GM23338 (cell line): ENCODE measurements around the gene ABR. TPM values are rescaled to one million over a fixed set of nuclear protein-coding genes. Genes with fewer than 3 reads are reported as not detected.
A peak's percentile ranks its signal among the peaks of the same experiment; 100 is the strongest.

Experiments
- ATAC-seq: fragments of 200-7000 bp; cut with Tn5 transposase; 3 replicates; pipeline ENCODE4 v1.9.1; 2020
- DNase-seq: peaks from one replicate; pipeline ENCODE4 v3.0.0-alpha.2; 2015; ENCODE audit warnings: low spot score
- H2AFZ ChIP-seq: fragments of 200-600 bp; sonication (generic); 2 replicates; pipeline ENCODE4 v1.8.0; 2016; ENCODE audit warnings: antibody characterized with exemption, mild to moderate bottlenecking, moderate library complexity
- H3F3A ChIP-seq: fragments of 200-600 bp; sonication (generic); replicated peaks from 2 replicates; pipeline ENCODE4 v1.8.0; 2017; ENCODE audit warnings: antibody characterized with exemption, mixed run types, low read depth
- H3K27ac ChIP-seq: fragments of 200-600 bp; sonication (generic); 2 replicates; pipeline ENCODE4 v1.6.1; 2016; ENCODE audit warnings: low read depth
- H3K27me3 ChIP-seq: fragments of 200-600 bp; sonication (generic); 2 replicates; pipeline ENCODE4 v1.8.0; 2016; ENCODE audit warnings: mild to moderate bottlenecking, mixed run types, moderate library complexity; ENCODE audit not compliant: insufficient read depth
- H3K36me3 ChIP-seq: fragments of 200-600 bp; sonication (generic); 2 replicates; pipeline ENCODE4 v1.8.0; 2016; ENCODE audit warnings: mild to moderate bottlenecking; ENCODE audit not compliant: insufficient read depth
- H3K4me1 ChIP-seq: fragments of 200-600 bp; sonication (generic); 2 replicates; pipeline ENCODE4 v1.8.0; 2016; ENCODE audit warnings: mild to moderate bottlenecking, moderate library complexity; ENCODE audit not compliant: insufficient read depth
- H3K4me2 ChIP-seq: fragments of 200-600 bp; sonication (generic); 2 replicates; pipeline ENCODE4 v1.7.1; 2017; ENCODE audit warnings: mixed run types
- H3K4me3 ChIP-seq: fragments of 200-600 bp; sonication (generic); 2 replicates; pipeline ENCODE4 v1.6.1; 2016; ENCODE audit warnings: mixed run types
- H3K79me2 ChIP-seq: fragments of 200-600 bp; sonication (generic); replicated peaks from 2 replicates; pipeline ENCODE4 v1.8.0; 2017; ENCODE audit warnings: mild to moderate bottlenecking; ENCODE audit not compliant: insufficient read depth
- H3K9me2 ChIP-seq: fragments of 200-600 bp; sonication (generic); 2 replicates; pipeline ENCODE4 v1.8.0; 2017; ENCODE audit not compliant: insufficient read depth
- H4K20me1 ChIP-seq: fragments of 200-600 bp; sonication (generic); replicated peaks from 2 replicates; pipeline ENCODE4 v1.8.0; 2017; ENCODE audit warnings: mild to moderate bottlenecking; ENCODE audit not compliant: insufficient read depth
- H3K27ac Mint-ChIP-seq: 2 replicates; pipeline ENCODE4 v1.8.0; 2020; ENCODE audit warnings: inconsistent platforms, mild to moderate bottlenecking, moderate library complexity, mixed read lengths
- H3K27me3 Mint-ChIP-seq: 3 replicates; pipeline ENCODE4 v1.8.0; 2022; ENCODE audit warnings: low read depth, mild to moderate bottlenecking, moderate library complexity, mixed read lengths, inconsistent platforms; ENCODE audit not compliant: insufficient read depth, poor library complexity
- H3K36me3 Mint-ChIP-seq: 3 replicates; pipeline ENCODE4 v1.8.0; 2021; ENCODE audit warnings: low read depth, mild to moderate bottlenecking, inconsistent platforms, moderate library complexity, mixed read lengths
- H3K4me1 Mint-ChIP-seq: 3 replicates; pipeline ENCODE4 v1.8.0; 2020; ENCODE audit warnings: mild to moderate bottlenecking, inconsistent platforms, mixed read lengths
- H3K4me3 Mint-ChIP-seq: 3 replicates; pipeline ENCODE4 v1.8.0; 2021; ENCODE audit warnings: moderate library complexity, mild to moderate bottlenecking, inconsistent platforms, mixed read lengths
- H3K9me3 Mint-ChIP-seq: 3 replicates; pipeline ENCODE4 v1.8.0; 2020; ENCODE audit warnings: moderate library complexity, mild to moderate bottlenecking, inconsistent platforms, mixed read lengths
- CREB1 ChIP-seq: fragments of 250-450 bp; sonication (Bioruptor Pico); IDR thresholded peaks from 2 replicates; pipeline ENCODE4 v1.5.0; 2020; ENCODE audit warnings: low read depth, mild to moderate bottlenecking, moderate library complexity
- EZH2phosphoT487 ChIP-seq: fragments of 200-600 bp; sonication (generic); IDR thresholded peaks from one replicate; pipeline ENCODE4 v1.8.1; 2018; ENCODE audit warnings: antibody characterized with exemption; ENCODE audit not compliant: unreplicated experiment
- JUNB ChIP-seq: IDR thresholded peaks from one replicate; pipeline ENCODE4 v1.6.1; 2016; ENCODE audit warnings: antibody characterized with exemption; ENCODE audit not compliant: unreplicated experiment
- NANOG ChIP-seq: IDR thresholded peaks from 2 replicates; pipeline ENCODE4 v1.6.1; 2016; ENCODE audit warnings: antibody characterized with exemption, borderline replicate concordance
- POLR2AphosphoS5 ChIP-seq: IDR thresholded peaks from 2 replicates; pipeline ENCODE4 v1.6.1; 2016; ENCODE audit warnings: antibody characterized with exemption, low read depth
- STAT1 ChIP-seq: IDR thresholded peaks from one replicate; pipeline ENCODE4 v1.6.1; 2016; ENCODE audit warnings: antibody characterized with exemption; ENCODE audit not compliant: unreplicated experiment
- ZNF114 ChIP-seq: fragments of 250-450 bp; sonication (Bioruptor Pico); IDR thresholded peaks from 2 replicates; pipeline ENCODE4 v1.5.0; 2020; ENCODE audit warnings: mild to moderate bottlenecking, moderate library complexity
- ZNF462 ChIP-seq: fragments of 250-450 bp; sonication (Bioruptor Pico); IDR thresholded peaks from 2 replicates; pipeline ENCODE4 v1.5.0; 2020; ENCODE audit warnings: mild to moderate bottlenecking, moderate library complexity
- polyA plus RNA-seq: library from polyadenylated mRNA; unstranded; fragments of >200 nt; fragmentation: Nextera tagmentation; extraction: Ambion mirVana; gene quantifications from 2 replicates; pipeline ENCODE4 v1.2.1, GENCODE V29; 2016
- total RNA-seq: library from RNA; depleted of rRNA; stranded (reverse); fragments of >200 nt; shearing (Covaris generic); gene quantifications from 2 replicates; pipeline ENCODE4 v1.2.3, GENCODE V29; 2014
- TF ChIP-seq, protein P1 (sequence below), 2 experiments: fragments of 200-600 bp in 1 of 2; sonication (generic) in 1 of 2; conservative IDR thresholded peaks; 2 replicates each; pipeline versions ENCODE4 v1.5.1 to v1.6.1; 2016 to 2017; ENCODE audit warnings: antibody characterized with exemption in 2 of 2, low read depth in 2 of 2, mild to moderate bottlenecking in 2 of 2, moderate library complexity in 1 of 2

ABR gene
- total and polyA plus RNA-seq, 2 experiments from 2014 or later: 15.0 to 27.7 TPM

DNA sequence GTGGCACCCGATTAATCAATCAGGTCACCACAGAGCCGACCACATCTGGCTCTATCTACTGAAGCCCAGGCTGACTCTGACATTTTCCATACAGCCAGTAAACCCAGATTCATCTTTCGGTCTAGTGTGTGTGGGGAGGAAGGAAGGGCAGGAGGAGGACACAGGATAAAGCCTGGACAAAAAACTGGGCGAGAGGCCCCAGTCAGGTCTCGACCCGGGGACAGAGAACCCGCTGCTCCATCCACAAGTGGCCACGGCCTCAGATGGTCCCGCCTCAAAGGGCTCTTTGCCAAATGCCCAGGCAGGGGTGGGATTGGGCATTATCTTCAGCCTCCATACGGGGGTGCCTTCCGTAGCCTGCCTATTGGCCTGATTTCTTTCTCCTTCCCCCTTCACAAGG, 7.8 kb downstream of the ABR start (continued):
- TF ChIP-seq, protein P1, sequence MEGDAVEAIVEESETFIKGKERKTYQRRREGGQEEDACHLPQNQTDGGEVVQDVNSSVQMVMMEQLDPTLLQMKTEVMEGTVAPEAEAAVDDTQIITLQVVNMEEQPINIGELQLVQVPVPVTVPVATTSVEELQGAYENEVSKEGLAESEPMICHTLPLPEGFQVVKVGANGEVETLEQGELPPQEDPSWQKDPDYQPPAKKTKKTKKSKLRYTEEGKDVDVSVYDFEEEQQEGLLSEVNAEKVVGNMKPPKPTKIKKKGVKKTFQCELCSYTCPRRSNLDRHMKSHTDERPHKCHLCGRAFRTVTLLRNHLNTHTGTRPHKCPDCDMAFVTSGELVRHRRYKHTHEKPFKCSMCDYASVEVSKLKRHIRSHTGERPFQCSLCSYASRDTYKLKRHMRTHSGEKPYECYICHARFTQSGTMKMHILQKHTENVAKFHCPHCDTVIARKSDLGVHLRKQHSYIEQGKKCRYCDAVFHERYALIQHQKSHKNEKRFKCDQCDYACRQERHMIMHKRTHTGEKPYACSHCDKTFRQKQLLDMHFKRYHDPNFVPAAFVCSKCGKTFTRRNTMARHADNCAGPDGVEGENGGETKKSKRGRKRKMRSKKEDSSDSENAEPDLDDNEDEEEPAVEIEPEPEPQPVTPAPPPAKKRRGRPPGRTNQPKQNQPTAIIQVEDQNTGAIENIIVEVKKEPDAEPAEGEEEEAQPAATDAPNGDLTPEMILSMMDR (conservative IDR thresholded peaks at IDR 0.05; ENCODE audit: low read depth in 2 of 2): no peak
- TF ChIP-seq POLR2AphosphoS5: no peak
- no peak for TF ChIP-seq CREB1 (CRISPR knock-in tag)
- no peak for TF ChIP-seq JUNB

GRCh38 chr17:1170739-1171138, 9.0 kb downstream of the ABR start:
- Mint-ChIP-seq H3K27me3 (peaks cover 8% of the 10 kb centered on the region), H3K27ac (no peak overlapping the region), H3K9me3 (no peaks in the 10 kb centered on the region; the same call in 2 of the 3 replicates), H3K4me3 (no peak overlapping the region), H3K36me3 (no peaks in the 10 kb centered on the region; the same call in 1 of the 3 replicates), H3K4me1 (no peaks in the 10 kb centered on the region)
- no peaks in the 10 kb centered on the region for H3K9me2 ChIP-seq
- no peaks in the 10 kb centered on the region for H3K36me3 ChIP-seq
- H3K4me3 ChIP-seq: no peak overlapping the region
- no peaks in the 10 kb centered on the region for H3K79me2 ChIP-seq
- H3K4me2 ChIP-seq: no peak overlapping the region
- no peaks in the 10 kb centered on the region for H3K27me3 ChIP-seq
- peak; percentile 75 for ATAC-seq
- no peaks in the 10 kb centered on the region for H3F3A ChIP-seq
- peak; percentile 56 for DNase-seq
- H3K4me1 ChIP-seq: no peaks in the 10 kb centered on the region
- no peak overlapping the region for H2AFZ ChIP-seq
- H3K27ac ChIP-seq: no peak overlapping the region
- TF ChIP-seq ZNF114 (no peak), NANOG (no peak), ZNF462 (no peak), STAT1 (no peak), JUNB (no peak), EZH2phosphoT487 (no peak)
- TF ChIP-seq, protein P1 (conservative IDR thresholded peaks at IDR 0.05; ENCODE audit: low read depth in 2 of 2): peak; percentile 77 to 81
- no peaks in the 10 kb centered on the region for H4K20me1 ChIP-seq
